ENCODE results near the gene TCEANC.

Gene TCEANC

DNA sequence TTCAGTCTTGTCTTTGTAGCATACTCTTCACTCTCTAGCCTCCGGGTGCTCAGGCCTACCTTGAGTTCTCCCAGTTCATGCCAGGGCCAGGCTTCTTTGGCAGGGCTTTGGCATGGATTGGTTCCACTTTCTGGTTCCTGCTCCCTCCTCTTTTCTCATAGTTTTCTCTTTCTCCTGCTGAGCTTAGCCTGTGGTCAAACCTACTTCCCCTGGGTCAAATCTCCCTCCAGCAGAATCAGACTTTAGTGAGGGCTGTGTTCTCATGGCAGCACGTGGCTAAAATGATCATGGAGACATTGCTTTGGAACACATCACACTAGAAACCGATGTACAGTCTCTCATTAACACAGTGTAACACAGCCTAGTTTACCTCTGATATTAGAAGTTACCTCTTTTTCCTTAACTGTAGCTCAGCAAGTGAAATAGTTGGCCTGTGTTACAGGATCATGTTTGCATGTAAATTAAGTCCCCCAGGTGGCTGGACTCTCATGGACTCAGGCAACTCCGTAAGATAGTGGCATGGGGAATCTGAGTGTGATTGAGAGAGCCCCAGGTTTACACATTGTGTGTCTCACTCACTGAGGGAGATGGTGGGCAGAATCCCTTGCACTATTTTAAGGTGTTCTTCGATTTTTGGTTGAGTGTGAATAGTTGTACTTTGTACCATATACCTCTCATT, 49.3 kb downstream of the TCEANC start:
- no peaks in the 10 kb centered on the region for H3K27me3 ChIP-seq (ENCODE audit: control insufficient read depth, insufficient read depth, low read length)
- peaks cover 19% of the 10 kb centered on the region for H3K36me3 ChIP-seq (ENCODE audit: control insufficient read depth, insufficient read depth, low read length)
- no peak overlapping the region for H3K27ac ChIP-seq (ENCODE audit: low read depth, low read length)

DNA sequence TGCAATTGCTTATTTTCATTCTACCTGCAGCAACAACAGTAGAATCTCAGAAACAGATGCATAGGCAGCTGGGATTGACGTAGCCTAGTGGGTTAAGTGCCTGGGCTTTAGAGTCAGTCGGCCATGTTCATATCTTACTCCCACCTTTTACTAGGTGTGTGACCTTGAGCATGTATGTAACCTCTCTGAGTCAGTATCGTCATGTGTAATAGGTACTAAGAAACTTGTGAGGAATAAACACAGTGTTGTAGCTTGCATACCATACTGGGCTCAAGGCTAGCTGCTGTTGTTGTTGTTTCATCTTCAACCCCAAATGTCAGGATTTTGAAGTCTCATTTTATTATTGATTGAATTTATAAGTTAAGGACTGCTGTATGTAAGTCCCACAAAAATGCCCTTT, 50.2 kb downstream of the TCEANC start:
- Histone ChIP-seq H3K9ac (ENCODE audit: low read length) (no peak overlapping the region), H3K27me3 (ENCODE audit: control insufficient read depth, insufficient read depth, low read length) (no peaks in the 10 kb centered on the region), H3K36me3 (ENCODE audit: control insufficient read depth, insufficient read depth, low read length) (peaks cover 20% of the 10 kb centered on the region), H3K4me3 (ENCODE audit: low read depth, low read length) (no peak overlapping the region), H3K9me3 (ENCODE audit: control insufficient read depth, insufficient read depth, low read depth, low read length) (no peaks in the 10 kb centered on the region), H3K27ac (ENCODE audit: low read depth, low read length) (no peak overlapping the region), H3K4me1 (ENCODE audit: control insufficient read depth, insufficient read depth, low read length) (peaks cover 15% of the 10 kb centered on the region)

More for the DNA sequence above, 49.3 kb downstream of the TCEANC start:
- Histone ChIP-seq H3K4me3 (ENCODE audit: low read depth, low read length) (no peak overlapping the region), H3K9ac (ENCODE audit: low read length) (no peak overlapping the region), H3K4me1 (ENCODE audit: control insufficient read depth, insufficient read depth, low read length) (peaks cover 22% of the 10 kb centered on the region), H3K9me3 (ENCODE audit: control insufficient read depth, insufficient read depth, low read depth, low read length) (no peaks in the 10 kb centered on the region)

DNA sequence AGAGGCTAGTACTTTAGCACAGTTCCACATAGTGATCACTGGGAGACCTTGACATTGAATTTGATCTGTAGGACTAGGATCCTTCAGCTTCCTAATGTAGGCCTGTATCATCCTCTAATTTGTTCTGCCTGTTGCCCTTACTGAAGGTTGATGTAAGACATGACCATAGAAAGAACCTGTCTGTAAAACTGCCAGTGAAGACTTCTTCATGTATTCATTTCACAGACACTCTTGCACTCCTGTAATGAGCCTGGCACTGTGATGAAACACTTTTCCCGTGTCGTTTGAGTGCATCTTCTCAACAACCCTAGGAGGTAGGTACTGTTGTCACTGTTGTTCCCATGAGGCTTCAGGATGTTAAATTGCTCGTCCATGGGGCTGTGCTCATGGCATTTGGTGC, 50.6 kb downstream of the TCEANC start:
- H3K9me3 ChIP-seq (ENCODE audit: control insufficient read depth, insufficient read depth, low read depth, low read length) = no peaks in the 10 kb centered on the region
- no peak overlapping the region for H3K4me3 ChIP-seq (ENCODE audit: low read depth, low read length)
- no peak overlapping the region for H3K9ac ChIP-seq (ENCODE audit: low read length)
- H3K27me3 ChIP-seq (ENCODE audit: control insufficient read depth, insufficient read depth, low read length) = no peaks in the 10 kb centered on the region
- H3K36me3 ChIP-seq (ENCODE audit: control insufficient read depth, insufficient read depth, low read length) = peaks cover 24% of the 10 kb centered on the region
- no peak overlapping the region for H3K27ac ChIP-seq (ENCODE audit: low read depth, low read length)
- H3K4me1 ChIP-seq (ENCODE audit: control insufficient read depth, insufficient read depth, low read length) = peaks cover 13% of the 10 kb centered on the region

DNA sequence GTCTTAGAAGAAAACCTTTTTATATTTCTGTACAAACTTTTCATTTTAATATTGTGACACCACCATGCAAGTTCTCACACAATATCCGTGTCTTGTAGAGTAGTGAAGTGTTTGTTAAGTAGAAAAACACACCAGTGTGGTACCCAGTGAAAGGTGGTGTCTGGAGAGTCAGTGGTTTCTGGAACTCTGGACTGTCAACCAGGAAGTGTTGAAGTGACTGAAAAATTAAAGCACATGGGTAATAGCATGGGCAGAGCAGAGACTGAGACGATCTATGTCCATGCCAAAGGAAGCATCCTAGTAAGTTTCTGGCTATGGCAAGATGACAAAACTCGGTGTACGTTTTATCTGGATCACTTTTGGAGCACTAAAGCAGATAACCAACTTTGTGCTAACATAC, 58.2 kb downstream of the TCEANC start:
- Histone ChIP-seq H3K4me1 (ENCODE audit: control insufficient read depth, insufficient read depth, low read length) (no peaks in the 10 kb centered on the region), H3K27ac (ENCODE audit: low read depth, low read length) (no peak overlapping the region), H3K27me3 (ENCODE audit: control insufficient read depth, insufficient read depth, low read length) (no peaks in the 10 kb centered on the region), H3K9me3 (ENCODE audit: control insufficient read depth, insufficient read depth, low read depth, low read length) (no peaks in the 10 kb centered on the region), H3K4me3 (ENCODE audit: low read depth, low read length) (no peak overlapping the region), H3K9ac (ENCODE audit: low read length) (no peak overlapping the region), H3K36me3 (ENCODE audit: control insufficient read depth, insufficient read depth, low read length) (peaks cover 64% of the 10 kb centered on the region)
